ENCODE measurements around the gene CRTC1. TPM values are rescaled to one million over a fixed set of nuclear protein-coding genes. Genes with fewer than 3 reads are reported as not detected.

CRTC1 gene
- total RNA-seq, 1 donor from 2014 or later: 14.6 TPM

DNA sequence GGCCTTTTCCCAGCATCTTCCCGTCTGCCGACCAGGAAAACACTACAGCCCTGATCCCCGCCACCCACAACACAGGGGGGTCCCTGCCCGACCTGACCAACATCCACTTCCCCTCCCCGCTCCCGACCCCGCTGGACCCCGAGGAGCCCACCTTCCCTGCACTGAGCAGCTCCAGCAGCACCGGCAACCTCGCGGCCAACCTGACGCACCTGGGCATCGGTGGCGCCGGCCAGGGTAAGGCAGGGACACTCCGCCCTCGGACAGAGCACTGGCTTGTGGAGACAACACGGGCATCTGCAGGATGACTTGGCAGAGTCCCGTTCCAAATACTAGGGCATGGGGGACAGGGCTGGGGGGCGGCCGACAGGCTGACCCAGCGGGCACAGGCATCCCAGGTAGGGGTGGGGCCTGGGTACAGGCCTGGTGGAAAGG is 76.5 kb downstream of the CRTC1 start:
- peaks cover 1% of the 10 kb centered on the region for H3K36me3 Mint-ChIP-seq (ENCODE audit: low read depth)
- H3K27ac Mint-ChIP-seq (ENCODE audit: unreplicated experiment): no peak overlapping the region
- H3K9me3 Mint-ChIP-seq (ENCODE audit: low read depth): no peaks in the 10 kb centered on the region
- H3K4me3 Mint-ChIP-seq (ENCODE audit: unreplicated experiment): no peak overlapping the region
- no peak for DNase-seq (ENCODE audit: low spot score)
- TF ChIP-seq, protein P1, sequence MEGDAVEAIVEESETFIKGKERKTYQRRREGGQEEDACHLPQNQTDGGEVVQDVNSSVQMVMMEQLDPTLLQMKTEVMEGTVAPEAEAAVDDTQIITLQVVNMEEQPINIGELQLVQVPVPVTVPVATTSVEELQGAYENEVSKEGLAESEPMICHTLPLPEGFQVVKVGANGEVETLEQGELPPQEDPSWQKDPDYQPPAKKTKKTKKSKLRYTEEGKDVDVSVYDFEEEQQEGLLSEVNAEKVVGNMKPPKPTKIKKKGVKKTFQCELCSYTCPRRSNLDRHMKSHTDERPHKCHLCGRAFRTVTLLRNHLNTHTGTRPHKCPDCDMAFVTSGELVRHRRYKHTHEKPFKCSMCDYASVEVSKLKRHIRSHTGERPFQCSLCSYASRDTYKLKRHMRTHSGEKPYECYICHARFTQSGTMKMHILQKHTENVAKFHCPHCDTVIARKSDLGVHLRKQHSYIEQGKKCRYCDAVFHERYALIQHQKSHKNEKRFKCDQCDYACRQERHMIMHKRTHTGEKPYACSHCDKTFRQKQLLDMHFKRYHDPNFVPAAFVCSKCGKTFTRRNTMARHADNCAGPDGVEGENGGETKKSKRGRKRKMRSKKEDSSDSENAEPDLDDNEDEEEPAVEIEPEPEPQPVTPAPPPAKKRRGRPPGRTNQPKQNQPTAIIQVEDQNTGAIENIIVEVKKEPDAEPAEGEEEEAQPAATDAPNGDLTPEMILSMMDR (IDR thresholded peaks at IDR 0.05): no peak
- H3K4me1 Mint-ChIP-seq (ENCODE audit: low read depth): peaks cover 18% of the 10 kb centered on the region
- H3K27me3 Mint-ChIP-seq (ENCODE audit: low read depth): no peaks in the 10 kb centered on the region

DNA sequence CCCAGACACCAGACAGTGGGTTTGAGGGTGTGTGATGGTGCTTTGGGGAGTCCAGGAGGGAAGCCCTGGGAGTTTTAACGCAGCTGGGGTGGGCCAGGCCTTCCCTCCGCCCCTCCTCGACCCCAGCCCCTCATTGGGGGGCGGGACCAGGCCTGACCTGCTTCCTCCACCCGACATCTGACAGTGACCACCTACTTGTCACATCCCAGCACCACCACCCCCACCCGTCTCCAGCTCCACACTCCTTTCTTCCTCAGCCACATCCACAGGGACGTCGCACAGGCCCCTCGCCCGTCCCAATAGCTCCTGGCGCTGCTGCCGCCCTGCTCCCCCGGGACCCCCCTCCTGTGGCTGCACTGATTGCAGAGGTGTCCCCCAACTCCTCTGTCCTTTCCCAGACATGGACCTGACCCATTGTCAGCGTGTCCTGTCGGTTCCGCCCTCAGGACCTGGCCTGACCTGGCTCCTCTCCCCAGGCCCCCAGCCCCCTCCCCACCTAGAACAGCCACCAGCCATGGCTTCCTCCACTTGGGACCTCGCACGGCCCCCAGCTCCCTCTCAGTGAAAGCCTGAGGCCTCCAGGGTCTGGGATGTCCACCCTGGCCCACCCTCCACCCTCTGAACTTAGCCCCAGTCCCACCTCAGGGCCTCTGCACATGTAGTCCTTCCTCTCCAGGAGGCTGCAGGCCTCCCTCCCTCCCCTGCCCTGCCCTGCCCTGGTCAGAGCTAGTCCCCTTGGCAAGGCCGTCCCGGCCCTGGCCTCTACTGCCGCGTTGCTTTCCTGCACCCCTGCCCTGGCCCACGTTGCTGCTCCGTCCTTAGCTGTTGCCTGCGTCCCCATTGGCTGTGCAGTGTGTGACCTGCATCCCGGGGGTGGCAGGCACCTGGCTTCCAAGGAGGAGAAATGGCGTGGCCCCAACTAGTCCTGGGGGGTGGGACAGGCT is 77.2 kb downstream of the CRTC1 start:
- no peaks in the 10 kb centered on the region for H3K27me3 Mint-ChIP-seq (ENCODE audit: low read depth)
- no peaks in the 10 kb centered on the region for H3K9me3 Mint-ChIP-seq (ENCODE audit: low read depth)
- H3K4me1 Mint-ChIP-seq (ENCODE audit: low read depth): peaks cover 18% of the 10 kb centered on the region
- H3K27ac Mint-ChIP-seq (ENCODE audit: unreplicated experiment): no peak overlapping the region
- no peak overlapping the region for H3K4me3 Mint-ChIP-seq (ENCODE audit: unreplicated experiment)
- TF ChIP-seq, protein P1 (IDR thresholded peaks at IDR 0.05): no peak
- no peak for DNase-seq (ENCODE audit: low spot score)
- H3K36me3 Mint-ChIP-seq (ENCODE audit: low read depth): peaks cover 1% of the 10 kb centered on the region

- H3K27me3 Mint-ChIP-seq (ENCODE audit: low read depth): no peaks in the 10 kb centered on the region
- peaks cover 18% of the 10 kb centered on the region for H3K4me1 Mint-ChIP-seq (ENCODE audit: low read depth)
- H3K4me3 Mint-ChIP-seq (ENCODE audit: unreplicated experiment): no peak overlapping the region
- H3K36me3 Mint-ChIP-seq (ENCODE audit: low read depth): peaks cover 1% of the 10 kb centered on the region
- TF ChIP-seq, protein P1 (IDR thresholded peaks at IDR 0.05): no peak
- no peaks in the 10 kb centered on the region for H3K9me3 Mint-ChIP-seq (ENCODE audit: low read depth)
- DNase-seq (ENCODE audit: low spot score): no peak
- no peak overlapping the region for H3K27ac Mint-ChIP-seq (ENCODE audit: unreplicated experiment)
These were observed 78.1 kb downstream of the CRTC1 start for GRCh38 chr19:18761531-18762110.

GRCh38 chr19:18762125-18763023 is 78.9 kb downstream of the CRTC1 start:
- Mint-ChIP-seq H3K27ac (ENCODE audit: unreplicated experiment) (peak overlapping the region; percentile 65), H3K4me1 (ENCODE audit: low read depth) (peaks cover 18% of the 10 kb centered on the region), H3K9me3 (ENCODE audit: low read depth) (no peaks in the 10 kb centered on the region), H3K27me3 (ENCODE audit: low read depth) (no peaks in the 10 kb centered on the region), H3K4me3 (ENCODE audit: unreplicated experiment) (no peak overlapping the region), H3K36me3 (ENCODE audit: low read depth) (peaks cover 1% of the 10 kb centered on the region)
- TF ChIP-seq, protein P1 (IDR thresholded peaks at IDR 0.05): no peak
- no peak for DNase-seq (ENCODE audit: low spot score)
